Left renal pelvis (tissue), 4 donors: ENCODE measurements around the gene TMEM240. TPM values are rescaled to one million over a fixed set of nuclear protein-coding genes. Genes with fewer than 3 reads are reported as not detected.
"Not testable (repeated sequence)": the region's sequence is repeated elsewhere in the genome, so short reads cannot be mapped to it uniquely, and the experiment has no call there.

ENCODE experiments used
- DNase-seq, 4 donors: peaks; one replicate each; pipeline ENCODE4 v3.0.0-alpha.2; 2013; ENCODE audit warnings: low read depth in 4 of 4, low spot score in 3 of 4
- polyA plus RNA-seq, 4 donors: library from polyadenylated mRNA; unstranded; fragments of 120-200 nt; gene quantifications; one replicate each; pipeline ENCODE4 v1.2.1, GENCODE V29; 2013; ENCODE audit not compliant: insufficient read length in 4 of 4

Gene TMEM240
- polyA plus RNA-seq, 4 donors: 3.4 to 9.7 (median 6.3) TPM

DNA sequence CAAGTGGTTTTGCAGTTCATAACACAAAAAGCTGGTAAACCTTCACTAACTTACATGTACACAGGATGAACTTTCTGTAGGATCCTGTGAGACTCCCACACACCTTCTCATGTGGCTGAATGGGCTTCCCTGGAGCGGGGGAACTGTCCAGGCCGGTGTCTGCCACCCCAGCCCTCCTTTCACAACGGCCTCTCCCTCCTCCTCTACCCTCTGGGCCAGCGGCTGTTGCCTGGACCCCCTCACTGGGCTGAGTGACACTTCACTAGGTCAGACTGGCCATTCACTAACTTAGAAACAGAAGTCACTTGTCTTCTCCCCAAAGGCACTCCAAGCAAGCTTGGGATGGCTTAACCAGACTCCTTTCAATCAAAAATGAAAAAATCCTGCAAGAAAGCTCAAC is 18.2 kb upstream of the TMEM240 start:
- DNase-seq: no peak

DNA sequence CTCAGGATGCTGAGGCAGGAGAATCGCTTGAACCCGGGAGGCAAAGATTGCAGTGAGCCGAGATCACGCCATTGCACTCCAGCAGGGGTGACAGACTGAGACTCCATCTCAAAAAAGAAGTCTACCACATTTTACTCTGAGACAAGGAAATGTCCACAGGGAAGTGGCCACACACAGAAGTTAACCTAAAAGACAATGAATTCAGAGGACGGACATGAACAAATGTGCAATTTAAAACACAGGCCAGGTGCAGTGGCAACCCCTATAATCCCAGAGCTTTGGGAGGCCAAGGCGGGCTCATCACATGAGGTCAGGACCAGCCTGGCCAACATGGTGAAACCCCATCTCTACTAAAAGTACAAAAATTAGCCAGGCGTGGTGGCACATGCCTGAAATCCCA is 17.3 kb upstream of the TMEM240 start:
- DNase-seq: not testable (repeated sequence)

DNA sequence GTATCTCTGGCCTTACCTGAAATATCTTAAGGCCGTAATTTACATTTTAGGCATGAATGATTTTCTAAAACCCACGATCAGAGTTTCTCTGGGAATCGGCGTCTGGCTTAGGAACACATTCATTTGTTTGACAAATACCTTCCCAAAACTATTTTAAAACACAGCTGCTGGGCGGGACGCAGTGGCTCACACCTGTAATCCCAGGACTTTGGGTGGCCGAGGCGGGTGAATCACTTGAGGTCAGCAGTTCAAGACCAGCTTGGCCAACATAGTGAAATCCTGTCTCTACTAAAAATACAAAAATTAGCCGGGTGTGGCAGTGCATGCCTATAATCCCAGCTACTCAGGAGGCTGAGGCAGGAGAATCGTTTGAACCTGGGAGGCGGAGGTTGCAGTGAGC is 16.5 kb upstream of the TMEM240 start:
- DNase-seq: not testable (repeated sequence)

DNA sequence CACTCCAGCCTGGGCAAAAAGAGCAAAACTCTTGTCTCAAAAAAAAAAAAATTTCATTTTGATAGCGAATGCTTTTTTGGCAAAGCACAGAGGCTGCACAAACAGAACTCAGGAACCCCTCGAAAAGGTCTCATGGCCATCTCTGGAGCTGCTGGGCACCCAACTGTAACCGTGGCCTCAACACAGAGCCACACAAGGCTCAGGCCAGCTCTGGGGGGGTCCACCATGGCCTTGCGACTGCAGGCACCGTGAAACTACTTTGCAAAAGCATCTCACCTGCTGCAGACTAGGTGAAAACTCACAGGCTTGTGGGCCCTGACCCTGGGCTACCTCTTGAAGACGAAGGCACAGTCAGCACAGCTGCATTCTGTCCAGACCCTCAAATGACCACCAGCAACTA is 16.1 kb upstream of the TMEM240 start:
- no peak for DNase-seq

DNA sequence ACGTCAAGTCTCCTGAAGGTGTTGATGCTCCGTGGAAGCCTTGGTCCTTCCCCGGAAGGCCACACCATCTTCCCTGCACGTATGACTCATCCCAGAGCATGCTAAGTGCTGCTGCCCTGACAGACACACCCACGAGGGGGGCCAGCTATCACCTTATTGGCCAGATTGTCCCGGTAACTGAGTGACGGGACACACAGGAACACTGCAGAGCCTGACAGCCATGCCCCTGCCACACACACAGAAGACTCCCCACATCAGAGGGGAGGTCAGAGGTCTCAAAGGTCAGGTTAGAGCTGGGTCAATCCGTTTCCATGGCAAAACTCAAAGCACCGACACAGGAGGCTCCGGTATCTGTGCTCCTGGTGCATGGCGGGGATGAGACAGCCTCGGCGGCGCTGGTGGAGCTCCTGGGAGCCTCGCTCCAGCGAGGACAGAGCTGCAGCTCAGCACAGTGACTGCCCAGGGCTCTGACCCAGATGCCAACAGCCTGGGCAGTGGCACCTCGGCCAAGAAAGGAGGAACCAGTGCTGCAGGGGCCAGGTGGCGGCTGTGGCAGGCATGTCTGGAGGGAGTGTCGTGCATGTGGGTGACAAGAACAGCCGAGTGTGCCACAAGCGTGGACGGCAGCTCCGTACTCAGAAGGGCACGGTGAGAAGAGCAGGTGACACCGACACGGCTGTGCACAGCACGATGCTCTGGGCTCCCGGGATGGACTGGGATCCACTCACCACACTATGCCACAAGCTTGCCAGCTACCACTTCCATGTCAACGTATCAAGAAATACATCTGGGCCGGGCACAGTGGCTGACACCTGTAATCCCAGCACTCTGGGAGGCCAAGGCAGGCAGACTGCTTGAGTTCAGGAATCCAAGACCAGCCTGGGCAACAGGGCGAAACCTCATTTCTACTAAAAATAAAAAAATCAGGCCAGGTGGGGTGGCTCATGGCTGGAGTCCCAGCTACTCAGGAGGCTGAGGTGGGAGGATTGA is 14.8 kb upstream of the TMEM240 start:
- no peak for DNase-seq

DNA sequence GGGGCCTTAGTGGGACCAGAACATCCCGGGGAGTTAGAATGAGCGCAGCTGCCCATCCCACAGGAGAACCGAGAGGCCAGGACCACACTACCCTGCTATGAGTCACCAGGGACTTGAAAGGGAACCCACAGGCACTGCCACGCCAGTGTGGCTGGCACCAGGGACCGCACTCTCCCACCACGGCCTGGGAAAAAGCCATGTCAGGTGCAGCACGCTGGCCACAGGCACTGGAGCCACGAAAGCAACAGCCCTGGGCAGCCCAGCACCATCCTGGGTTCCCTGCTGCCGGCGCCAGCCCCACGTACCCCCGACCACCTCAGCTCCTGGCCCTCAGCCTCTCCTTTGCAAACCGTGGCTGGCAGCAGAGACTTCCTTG is 14.1 kb upstream of the TMEM240 start:
- no peak for DNase-seq

DNA sequence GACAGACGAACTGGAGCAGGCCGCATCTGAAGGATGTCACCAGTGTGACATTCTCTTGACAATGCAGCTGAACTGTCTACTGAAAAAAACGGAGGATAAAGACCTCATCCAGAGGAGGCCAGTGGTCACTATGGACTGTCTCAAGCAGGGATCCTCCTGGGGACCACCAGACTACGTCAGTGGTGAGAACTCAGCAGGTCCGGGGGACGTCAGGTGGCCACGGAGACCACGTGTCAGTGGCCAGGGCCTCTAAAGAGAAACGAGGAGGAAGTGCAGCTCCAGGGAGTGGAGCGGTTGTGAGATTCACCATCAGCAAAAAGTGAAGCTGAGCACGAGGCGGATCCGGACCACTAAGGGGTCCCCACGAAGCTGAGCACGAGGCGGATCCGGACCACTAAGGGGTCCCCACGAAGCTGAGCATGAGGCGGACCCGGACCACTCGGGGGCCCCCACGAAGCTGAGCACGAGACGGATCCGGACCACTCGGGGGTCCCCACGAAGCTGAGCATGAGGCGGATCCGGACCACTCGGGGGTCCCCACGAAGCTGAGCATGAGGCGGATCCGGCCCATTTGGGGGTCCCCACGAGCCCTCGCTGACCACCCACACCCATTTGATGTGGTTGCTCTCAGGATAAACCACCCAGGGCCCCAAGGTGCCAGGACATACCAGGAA is 13.5 kb upstream of the TMEM240 start:
- no peak for DNase-seq

DNA sequence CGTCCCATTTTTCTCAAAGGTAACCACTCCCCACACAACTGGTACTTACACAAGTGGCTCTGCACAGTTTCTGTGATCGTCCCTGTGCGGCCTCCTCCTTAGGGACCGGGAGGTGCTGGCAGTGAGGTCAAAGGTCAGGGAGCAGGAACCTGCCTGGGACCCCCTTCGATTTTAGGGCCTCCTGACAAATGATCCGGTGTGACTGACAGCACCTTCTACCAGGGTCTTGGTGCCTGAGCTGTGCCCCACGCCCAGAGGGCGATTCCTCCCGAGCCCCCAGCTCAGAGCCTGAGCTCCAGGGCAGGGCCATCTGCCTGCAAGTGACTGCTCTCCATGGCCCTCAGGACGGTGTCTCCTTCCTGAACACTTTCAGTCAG is 11.8 kb upstream of the TMEM240 start:
- no peak for DNase-seq

DNA sequence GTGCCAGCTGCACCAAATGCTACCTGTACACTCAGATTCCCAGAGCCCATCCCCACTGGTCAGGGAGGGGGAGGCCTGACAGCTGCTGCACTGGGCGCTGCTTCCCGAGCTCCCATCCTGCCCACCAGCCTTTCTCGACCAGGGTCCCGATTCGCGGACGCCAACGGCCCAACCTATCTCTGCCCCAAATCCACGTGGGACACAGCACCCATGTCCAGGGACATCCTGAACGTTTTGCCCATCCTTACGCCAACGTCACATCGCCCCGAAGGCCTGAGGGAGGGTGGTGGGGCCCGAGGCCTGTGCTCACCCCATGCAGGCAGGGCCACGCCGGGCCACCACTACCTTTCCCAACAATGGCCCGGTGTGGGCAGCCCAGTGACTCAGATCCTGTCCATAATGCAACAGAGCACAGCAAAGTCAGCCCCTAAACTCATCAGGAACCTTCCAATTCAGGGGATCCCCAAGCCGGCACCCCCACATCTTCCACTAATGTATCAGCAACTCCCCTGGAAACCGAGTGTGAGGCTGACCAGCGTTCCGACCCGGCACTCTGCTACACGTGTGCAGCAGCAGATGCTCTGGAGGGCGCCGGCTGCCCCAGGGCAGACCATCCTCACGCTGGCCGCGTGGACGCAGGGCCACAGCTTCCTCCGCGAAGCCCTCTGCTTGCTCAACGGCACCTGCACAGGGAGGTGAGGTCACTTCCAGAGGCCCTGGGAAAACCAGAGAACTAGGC is 11.3 kb upstream of the TMEM240 start:
- DNase-seq: no peak

DNA sequence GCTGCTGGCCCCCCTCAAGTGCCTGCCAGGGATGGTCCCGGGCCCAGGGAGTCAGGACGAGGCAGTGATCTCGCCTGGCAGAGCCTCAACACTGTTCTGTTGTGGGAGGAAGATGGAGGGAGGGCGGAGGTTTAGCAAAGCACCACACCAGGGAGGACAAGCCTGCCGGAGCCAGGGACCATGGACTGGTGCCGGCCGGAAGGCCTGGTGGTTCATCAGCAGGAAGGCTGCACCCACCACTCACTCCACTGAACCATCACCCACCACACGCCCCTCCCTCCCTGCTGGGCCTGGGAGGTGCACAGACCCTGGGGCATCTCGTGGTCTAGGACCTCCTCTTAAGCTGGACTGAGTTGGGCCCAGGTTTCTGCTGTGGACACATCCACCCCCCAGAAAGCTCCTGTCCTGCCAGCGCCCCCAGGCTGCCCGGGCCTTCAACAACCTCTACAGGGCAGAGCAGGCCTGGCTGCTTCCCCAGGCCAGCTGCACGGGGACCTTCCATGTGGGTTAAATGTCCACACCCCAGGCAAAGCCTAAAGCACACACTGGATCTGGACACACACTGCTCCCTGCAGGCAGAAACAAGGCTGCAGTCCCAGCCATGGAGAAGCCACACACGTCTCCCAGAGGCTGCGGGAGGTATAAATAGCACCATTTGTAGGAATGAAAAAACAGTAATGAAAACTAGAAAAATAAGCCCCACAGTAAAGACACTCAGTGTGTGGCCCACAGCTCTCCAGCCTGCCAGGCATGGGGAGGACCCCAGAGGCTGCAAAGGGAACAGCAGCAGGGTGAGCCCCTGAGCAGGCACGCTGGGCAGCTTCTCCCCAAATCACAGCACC is 10.4 kb upstream of the TMEM240 start:
- no peak for DNase-seq

DNA sequence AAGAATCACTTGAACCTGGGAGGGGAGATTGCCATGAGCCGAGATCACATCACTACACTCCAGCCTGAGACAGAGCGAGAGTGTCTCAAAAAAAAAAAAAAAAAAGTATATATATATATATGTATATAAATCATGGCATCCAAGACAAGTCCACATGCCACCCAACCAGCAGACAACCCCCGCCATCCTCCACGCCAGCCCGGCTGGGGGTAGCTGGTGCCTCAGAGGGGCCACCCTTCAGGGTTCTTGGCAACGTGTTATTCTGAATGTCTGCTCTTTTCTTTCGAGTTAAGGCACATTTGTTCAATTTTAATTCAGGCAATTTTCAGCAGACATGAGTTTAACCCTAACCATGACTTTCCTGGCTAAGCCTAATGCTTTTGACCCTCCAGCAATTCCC is 9.7 kb upstream of the TMEM240 start:
- no peak for DNase-seq

DNA sequence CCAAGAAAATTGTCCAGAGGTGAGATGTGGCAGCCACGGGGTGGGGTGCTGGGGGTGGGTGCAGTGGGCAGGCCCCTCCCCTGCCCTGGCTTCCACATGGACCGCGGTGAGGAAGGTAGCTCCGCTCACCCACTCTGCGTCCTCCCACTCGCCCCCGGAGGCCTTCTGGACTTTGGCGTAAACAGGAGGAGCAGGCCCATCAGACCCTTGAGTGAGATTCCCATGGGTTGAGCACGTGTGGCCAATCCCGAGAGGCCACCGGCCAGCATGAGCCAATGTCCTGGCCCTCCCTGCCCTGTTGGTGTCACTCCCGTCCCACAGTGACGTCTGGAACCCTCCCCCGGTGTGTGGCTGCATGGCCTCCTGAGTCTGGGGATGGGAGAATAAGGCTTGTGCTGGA is 8.2 kb upstream of the TMEM240 start:
- DNase-seq: no peak

DNA sequence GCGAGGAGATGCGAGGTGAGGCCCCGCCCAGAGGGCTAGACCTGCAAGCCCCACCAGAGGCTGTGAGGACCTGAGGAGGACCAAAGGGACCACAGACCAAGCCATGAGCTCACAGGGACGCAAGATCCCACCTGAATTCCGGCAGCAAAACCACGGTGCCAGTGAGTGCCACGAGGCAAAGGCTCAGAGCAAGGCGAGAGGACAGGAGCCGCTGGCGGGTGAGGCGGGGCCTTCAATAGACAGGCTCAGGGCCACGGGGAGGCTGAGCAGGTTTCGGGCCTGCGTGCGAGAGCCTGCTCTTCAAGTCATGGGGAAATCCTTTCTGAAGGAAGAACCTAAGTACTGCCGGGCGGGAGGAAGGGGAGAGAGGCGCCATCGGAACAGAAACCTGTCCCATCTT is 7.1 kb upstream of the TMEM240 start:
- no peak for DNase-seq

DNA sequence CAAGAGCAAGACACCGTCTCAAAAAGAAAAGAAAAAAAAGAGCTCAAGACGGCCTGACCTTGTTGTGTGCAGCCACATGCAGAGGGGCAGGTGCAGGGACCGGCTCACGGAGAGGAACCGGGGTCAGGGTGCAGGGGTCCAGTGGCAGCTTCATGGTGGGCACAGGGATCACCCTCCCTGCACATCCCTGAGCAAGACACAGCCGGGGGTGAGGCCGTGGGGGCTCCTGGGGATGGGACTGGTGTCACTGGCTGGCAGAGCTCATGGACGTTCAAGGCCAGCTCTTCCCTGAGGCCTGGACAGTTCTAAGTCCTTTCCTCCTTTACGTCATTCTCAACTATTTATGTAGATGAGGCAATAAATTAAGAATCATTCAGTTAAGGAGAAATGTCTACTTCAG is 6.6 kb upstream of the TMEM240 start:
- DNase-seq: no peak

DNA sequence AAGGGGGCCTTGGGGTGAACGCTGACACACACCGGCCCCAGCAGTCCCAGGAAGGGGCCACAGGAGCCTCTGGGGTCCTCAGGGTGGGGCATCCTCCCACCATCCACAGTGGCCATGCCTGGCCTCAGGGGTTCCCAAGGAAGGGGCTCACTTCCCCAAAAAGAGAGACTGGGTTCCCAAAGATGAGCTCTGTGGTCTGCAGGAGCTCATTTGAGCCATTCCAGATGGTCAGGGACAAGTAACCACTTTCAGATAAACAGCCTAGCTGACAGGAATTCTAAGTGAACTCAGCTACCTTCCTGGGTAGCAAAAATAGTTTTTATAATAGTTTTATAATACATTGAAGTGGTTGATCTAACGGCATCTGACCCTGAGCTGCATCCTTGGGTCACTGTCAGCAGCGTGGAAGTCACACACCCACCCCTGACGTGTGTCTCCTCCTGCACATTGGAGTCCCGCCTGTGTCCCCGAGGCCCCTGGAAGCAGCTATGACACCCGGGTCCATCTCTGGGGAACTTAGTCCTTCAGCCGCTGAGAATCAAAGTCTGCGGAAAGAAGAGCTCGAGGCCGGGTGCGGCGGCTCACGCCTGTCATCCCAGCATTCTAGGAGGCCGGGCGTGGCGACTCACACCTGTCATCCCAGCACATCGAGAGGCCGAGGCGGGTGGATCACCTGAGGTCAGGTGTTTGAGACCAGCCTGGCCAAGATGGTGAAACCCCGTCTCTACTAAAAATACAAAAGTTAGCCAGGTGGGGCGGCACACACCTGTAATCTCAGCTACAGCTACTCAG is 5.7 kb upstream of the TMEM240 start:
- DNase-seq: no peak

DNA sequence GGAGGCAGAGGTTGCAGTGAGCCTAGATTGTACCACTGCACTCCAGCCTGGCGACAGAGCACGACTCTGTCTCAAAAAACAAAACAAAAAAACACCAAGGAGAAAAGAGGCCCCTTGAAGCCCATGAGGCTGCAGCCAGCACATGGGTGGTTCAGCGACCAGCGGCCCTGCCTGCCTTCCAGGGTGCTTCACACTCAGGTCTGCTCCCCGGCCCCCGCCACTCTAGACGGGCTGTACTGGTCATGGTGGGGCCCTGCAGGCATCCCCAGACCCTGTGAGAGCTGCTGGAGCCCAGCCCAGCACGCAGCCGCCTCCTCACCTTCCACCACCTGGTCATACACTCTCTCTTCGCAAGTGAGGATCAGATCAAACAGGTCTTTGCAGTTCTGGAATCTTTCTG is 4.1 kb upstream of the TMEM240 start:
- no peak for DNase-seq

DNA sequence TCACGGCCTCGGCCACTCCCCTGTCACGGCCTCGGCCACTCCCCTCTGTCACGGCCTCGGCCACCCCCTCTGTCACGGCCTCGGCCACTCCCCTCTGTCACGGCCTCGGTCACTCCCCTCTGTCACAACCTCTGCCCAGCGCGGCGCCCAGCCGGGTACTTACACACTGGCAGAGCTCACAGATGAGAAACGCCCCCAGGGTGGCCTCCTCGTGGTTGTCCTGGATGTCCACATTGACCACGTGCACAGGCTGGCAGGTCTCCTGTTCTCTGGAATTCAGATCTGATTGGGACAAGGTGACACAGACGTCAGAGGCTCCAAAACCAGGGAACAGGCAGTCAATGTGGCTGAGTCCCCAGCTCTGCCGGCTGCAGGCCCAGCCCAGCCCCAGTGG is 3.3 kb upstream of the TMEM240 start:
- DNase-seq: no peak

DNA sequence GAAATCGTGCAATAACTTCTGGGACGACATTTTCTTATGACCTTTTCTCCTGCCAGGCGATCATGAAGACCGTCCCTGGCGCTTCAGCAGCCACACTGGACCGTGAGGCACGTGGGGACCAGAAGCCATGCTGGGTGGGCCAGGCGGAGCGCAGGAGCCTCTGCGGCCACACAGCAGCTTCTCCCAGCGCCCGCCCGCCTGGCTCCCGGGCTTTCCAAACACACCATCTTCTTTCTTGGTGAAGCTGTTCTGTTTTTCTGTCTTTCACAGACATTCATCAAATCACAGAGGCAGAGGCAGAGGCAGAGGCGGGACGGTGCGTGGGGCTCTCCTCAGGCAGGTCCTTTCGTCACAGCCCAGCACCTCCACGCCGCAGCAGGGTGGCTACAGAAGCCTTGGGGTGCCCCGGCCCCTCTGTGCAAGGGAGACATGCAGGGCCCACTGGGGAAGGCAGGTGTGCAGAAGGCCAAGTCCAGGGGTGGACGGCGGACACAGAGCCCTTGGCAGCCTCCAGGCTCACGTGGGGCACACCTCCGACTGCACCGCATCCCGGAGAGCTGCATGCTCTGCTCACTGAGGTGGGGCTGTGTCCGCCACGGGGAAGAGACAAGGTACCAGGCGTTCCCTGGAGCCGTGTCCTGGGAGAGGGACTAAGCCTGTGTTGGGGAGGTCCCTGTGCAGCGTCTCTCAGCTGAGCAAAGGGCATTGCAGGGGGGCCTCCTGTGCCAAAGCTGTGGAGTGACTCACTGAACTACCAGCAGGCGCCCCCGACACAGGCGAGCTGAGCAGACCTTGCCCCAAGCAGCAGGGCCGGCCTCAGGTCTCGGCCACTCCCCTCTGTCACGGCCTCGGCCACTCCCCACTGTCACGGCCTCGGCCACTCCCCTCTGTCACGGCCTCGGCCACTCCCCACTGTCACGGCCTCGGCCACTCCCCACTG is 2.6 kb upstream of the TMEM240 start:
- no peak for DNase-seq
